Measurements from ENCODE around the gene FAM107B.

- TF ChIP-seq CTCF (IDR thresholded peaks at IDR 0.05) (no peak), EP300 (IDR thresholded peaks at IDR 0.05) (no peak)
Observed at GRCh38 chr10:14667781-14668180, 106.9 kb downstream of the FAM107B start.

All from suprapubic skin (tissue), 3 donors.